GM18520 (cell line): ENCODE measurements around the gene HYDIN.

Source experiments
- ATAC-seq: cut with Tn5 transposase; IDR thresholded peaks from one replicate; pipeline ENCODE4 v1.9.1; 2021; ENCODE audit not compliant: unreplicated experiment

HYDIN gene

DNA sequence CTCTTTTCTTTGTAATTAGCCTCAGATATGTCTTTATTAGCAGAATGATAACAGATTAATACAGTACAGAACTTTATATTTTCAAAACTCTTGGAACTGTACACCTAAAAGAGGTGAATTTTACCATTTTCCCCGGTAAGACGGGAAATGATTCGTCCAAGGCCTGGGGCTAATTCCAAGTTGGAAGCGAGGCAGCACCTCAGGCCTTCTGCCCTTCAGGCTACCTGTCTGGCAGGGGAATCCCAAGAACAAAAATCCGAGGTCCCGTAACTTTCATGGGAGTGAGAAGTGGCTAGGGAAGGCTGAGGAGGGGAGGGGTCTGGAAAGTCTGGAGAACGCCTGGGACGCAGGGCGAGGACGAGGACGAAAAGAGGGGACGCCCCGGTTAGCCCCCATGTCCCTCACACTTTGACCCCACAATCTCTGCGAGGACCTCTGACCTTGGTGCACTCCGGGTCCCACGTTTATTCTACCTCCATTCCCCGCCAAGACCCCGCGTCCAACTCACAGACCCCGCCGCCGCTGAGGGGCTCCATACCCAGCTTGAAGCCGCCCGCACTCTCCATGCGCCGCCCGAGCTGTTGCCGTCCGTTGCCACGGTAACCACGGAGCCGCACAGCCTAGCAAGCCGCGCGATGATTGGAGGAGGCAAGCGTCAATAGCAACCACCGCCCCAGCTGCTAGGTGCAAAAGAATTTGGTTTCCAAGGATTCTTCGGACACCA is at the start of gene HYDIN:
Gene HYDIN, minus strand, starts transcription at position 601 of the 724 bp plus-strand sequence. CDS start 43,827 bp downstream, outside the sequence.
- no peak for ATAC-seq

DNA sequence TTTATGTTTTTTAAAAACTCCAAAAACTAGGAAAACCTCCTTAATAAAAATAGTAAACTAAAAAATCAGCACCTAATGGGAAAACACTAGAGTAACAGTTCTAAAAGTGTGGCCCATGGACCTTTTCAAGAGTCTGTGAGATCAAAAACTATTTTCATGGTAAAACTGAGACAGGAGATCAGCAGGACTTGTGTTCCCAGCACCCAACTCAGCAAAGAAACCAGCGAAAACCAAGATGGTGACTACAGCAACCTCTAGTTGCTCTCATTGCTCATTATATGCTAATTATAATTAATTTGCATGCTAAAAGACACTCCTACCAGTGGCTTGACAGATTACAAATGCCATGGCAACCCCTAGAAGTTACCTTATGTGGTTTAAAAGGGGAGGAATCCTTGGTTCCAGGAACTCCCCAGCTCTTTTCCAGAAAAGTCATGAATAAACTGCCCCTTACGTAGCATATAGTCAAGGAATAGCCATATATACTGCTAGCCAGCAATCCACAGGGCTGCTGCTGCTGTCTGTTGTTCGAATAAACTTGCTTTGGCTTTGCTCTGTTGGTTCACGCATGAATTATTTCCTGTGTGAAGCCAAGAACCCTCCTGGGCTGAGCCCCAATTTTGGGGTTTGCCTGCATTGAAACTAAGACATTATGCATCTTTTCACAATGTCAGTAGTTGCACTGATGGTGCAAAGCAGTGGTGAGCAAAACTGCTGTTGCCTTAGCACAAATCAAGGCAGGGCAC is 46.2 kb upstream of the HYDIN start:
- ATAC-seq = no peak

DNA sequence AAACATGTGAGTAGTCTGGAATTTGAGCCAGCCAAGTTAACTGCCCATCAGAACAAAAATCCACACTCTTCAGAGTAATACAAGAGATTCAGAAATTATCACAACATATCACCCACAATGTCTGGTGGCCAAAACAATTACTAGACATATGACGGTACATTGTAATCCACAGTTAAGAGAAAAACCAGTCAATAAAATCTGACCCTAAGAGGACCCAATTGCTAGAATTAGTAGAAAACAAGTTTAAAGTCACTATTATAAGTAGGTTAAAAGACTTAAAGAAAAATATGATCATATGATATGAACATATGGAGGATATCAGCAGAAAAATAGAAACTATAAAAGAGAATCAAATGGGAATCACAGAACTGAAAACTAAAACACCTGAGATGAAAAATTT is 42.9 kb upstream of the HYDIN start:
- ATAC-seq = no peak

DNA sequence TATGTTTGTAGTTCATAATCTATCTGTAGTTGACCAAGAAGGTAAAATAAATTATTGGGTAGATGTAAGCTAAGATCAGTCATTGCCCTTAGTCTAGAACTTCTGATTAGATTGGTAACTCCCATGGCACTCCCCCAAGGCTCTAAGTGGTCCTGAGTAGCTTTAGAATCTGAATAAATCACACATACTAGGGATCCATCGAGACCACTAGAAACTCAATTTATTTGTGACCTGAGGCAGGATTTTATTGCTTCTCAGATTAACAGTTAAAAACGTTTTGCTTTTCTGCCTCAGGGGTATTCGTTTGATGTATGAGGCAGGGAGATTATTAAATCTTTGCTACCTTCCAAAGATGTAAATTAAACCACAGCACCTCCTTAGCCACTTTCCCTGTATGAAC is 33.8 kb upstream of the HYDIN start:
- no peak for ATAC-seq

DNA sequence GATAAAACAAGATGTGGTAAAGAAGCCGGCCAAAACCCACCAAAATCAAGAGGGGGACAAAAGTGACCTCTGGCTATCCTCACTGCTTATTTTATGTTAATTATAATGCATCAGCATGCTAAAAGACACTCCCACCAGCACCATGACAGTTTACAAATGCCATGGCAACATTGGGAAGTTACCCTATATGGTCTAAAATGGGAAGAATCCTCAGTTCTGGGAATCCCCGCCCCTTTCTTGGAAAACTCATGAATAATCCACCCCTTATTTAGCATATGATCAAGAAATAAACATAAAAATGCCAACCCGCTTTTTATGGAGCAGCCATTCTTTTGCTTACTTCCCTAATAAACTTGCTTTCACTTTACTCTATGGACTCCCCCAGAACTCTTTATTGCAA is 33.1 kb upstream of the HYDIN start:
- no peak for ATAC-seq

DNA sequence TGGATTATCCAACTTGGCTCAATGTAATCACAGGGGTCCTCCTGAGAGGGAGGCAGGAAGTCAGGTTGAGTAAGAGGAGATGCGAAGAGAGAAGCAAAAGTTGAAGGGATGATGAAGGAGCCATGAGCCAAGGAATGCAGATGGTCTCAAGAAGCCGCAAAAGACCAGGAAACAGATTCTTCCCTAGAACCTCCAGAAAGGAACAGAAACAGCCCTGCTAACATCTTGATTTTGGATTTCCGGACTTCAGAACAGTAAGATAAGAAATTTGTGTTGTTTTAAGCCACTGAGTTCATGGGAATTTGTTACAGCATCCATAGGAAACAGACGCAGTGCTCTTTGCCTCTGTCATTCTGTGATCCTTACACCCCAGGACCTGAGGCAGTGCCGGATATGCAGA is 31.9 kb upstream of the HYDIN start:
- no peak for ATAC-seq

DNA sequence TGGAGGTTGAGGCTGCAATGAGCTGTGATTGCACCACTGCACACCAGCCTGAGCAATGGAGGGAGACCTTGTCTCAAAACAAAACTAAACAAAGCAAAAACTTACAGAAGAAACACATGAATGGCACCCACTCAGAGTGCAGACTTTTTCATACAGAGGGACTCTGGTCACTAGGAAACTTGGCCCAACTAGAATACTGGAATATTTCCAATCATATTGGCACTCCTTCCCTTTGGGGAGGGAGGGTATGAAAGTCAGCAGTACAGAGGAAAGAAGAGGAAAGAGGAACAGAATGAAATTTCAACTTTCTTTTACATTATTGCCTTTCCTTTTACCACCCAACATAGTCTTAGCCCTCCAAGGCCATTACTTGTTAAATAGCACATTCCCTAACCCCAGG is 30.5 kb upstream of the HYDIN start:
- ATAC-seq = no peak

DNA sequence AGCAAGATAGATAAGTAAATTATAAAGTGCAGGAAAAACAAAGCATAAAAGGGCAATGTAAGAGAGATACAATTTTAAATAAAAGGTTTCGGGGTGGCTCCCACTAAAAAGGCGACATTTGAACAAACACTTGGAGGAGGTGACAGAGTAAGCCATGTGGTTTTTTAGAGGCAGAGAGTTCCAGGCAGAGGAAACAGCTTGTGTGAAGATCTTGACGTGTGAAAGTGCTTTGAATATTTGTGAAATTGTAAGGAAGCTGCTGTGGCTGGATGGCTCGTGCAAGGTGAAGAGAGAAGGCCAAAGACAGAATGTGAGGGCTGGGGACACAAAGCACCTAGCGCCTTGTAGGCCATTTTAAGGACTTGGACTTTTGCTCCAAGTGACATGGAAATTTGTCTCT is 28.6 kb upstream of the HYDIN start:
- no peak for ATAC-seq

DNA sequence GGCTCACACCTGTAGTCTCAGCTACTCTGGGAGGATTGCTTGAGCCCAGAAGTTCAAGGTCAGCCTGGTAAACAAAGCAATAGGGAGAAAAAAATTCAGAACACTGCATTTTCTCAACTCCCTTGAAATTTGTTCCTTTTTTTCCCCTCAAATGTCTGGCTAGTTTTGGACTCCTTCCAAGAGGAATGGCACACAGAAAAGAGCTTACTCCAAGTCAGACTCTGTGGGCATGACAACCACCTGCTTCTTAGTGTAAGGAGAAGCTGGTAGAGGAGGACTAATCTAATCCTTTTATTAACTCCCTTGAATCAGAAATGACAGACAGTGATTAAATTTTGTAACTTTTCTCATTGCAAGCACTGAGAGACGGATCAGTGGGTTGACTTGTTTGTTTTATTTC is 27.9 kb upstream of the HYDIN start:
- ATAC-seq = no peak

DNA sequence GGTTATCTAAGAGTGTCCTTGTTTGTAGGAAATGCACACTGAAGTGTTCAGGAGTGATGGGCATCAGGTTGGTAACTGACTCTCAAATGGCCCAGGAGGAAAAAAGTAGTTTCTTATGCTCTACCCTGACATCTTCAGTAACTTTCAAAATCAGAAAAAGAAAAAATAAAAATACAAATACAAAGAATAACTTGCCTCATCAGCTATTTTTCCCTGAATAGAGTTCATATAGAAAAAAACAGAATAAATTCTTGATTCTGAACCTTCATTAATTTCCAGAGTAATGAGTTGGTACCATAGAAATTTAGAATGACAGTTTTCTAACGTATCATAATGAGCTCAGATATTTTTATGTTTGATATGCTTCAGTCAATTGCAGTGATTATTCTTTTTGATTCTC is 27.2 kb upstream of the HYDIN start:
- no peak for ATAC-seq

DNA sequence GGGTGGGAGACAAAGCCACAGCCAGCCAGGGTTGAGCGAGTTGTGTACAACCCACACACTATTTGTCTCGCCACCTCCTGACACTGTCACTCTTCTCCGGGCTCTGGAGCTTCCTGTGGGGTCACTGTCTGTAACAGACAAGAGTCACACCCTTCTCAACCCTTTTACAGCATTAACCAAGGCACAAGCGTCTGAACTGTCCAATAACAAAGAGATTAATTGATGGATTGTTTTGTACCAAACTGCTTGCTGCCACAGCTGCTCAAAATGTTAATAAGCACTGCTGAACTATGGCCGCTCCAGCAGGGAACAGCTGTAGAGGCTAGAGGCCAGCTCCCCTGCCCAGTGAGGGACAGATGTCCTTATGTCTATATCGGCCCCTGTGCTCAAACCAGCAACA is 25.2 kb upstream of the HYDIN start:
- no peak for ATAC-seq

DNA sequence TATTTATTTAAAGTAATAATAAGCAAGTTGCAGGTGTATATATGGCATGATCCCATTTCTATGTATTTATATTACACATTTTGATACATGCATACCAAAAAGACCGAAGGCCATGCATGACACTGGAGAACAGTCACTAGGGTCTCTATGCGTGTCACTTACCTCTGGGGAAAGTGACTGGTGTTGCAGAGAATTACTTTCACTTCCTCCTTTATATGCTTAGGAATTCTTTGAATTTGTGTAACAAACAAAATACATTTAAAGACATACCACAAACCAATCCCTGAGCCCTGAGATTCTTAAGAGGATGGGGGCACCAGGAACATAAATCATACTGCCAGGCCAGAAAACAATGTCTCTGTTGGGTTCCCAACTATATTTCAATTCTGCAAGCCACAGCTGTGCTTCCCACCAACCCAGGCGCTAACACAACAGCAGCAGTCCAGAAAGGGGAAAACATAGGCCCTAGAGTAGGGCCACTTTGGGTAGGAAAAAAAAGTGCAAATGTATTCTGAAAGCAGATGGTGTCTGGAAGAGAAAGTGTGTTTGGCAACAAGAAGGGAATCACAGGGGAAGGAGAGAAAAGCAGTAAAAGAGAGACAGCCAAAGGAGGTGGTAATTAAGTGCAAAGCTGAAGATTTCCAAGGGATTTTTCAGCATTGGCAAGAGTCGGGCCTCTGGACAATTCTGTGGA is 24.5 kb upstream of the HYDIN start:
- no peak for ATAC-seq

DNA sequence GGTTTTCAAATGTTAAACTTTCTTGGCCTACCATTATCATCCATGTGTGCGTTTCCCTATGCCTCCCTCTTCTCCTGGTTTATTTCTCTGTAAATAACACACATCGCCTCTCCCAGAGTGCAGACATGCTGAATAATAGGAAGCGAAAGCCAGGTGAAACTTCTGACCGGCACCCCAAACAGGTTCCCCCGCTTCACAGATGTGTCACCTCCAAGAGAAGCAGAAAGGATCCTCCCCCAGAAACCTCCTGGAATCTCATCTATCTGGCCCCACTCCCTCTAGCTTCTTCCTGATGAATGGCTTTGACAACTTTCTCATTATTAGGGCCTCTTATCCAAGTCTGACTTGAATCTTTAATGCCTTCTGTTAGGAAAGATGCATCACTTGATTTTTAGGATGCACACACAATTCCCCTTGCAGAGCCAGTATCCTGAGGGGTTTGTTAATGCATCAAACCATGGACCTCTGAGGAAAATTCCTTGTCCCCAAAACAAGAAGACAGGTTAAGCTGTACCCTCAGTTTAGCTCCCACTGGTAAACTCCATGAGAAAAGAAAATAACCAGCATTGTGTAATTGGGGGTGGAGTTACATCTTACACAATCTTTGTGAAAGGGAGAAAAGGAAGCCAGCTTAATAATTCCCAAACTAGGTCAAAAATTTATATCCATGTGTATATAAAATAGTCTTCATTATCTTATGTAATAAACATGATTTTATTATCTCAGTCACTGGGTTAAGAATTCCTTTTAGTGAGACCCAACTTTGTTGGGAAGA is 20.1 kb upstream of the HYDIN start:
- no peak for ATAC-seq

DNA sequence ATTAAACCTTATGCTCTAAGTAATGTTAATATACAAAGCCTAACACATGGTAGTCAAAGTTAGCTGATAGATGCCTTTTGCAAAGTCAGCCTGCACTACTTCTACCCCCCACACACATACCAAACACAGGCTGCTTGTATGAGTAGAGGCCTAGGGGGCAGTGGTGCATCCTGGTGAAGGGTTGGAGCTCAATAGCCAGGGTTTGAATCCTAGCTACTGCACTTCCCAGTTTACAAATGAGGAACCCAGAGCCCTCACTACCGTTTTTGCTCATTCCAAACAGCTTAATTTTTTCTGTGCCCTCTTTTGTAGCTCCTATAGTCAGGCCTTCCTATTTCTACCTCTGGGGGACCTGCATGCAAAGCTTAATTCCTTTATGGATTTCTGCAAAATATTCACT is 18.9 kb upstream of the HYDIN start:
- no peak for ATAC-seq

DNA sequence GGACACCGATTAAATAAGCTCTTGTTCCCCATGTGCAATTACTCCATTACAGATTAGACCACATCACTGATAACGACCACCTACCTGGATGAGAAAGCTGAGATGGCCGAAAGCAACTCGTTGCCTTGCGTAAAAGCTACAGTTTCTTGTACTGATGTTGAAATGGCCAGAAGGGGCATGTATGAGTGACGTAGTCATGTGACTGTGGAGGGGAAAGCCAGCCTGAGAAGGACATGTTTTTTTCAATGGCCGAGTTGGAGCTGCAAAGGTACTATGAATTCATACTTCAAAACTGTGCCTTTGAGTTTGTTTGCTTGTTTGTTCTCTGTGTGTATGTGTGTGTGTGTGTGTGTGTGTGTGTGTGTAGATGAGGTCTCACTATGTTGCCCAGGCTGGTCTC is 17.0 kb upstream of the HYDIN start:
- no peak for ATAC-seq

DNA sequence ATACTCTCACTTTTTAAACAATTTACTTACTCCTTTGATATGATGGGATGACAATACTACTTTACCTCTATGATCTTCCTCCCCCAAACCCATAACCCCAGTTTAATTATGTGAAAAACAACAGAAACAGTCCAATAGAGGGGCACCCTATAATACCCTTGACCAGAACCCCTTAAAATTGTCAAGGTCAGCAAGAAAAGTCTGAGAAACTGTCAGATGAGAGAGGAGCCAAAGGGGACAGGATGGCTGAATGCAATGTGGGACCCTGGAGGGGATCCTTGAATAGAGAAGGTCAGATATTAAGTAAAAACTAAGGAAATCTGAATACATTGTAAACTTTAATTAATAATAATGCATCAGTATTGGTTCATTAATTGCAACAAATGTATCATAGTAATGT is 15.8 kb upstream of the HYDIN start:
- ATAC-seq = no peak

DNA sequence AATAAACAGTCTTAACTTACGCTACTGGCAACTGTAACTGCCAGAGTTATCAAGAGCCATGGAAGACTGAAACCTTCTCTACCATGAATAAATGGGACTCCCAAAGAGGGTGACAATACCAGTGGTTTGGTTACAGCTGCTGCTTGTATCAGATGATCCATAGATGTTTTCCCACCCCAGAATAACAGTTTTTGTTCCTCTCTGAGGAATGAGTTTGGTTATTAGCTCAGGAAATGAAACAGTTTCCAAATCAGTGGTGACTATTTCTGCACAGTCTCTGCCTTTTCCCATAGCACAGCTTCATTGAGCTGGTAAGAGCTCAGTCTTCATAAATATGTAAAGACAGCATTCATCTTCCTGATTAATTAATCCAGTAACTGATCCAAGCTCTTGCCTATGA is 14.0 kb upstream of the HYDIN start:
- no peak for ATAC-seq

DNA sequence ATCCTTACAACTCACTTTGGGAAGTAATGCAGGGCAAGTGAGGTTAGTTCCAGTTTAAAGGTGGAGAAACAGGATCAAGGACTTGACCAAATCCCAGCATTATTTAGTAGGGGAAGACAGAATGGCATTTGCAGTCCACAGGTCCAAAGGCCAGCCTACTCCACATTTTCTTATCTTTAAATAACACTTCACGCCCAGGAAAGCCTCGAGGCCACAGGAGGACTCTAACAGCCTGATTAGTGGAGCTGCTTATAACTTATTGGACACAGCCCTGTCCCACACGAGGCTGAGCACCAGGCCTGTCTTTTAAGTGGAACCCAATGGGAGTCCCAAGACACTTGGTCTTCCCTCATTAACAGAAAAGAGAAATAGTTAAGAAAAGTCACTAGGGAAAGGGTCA is 12.1 kb upstream of the HYDIN start:
- ATAC-seq = no peak

DNA sequence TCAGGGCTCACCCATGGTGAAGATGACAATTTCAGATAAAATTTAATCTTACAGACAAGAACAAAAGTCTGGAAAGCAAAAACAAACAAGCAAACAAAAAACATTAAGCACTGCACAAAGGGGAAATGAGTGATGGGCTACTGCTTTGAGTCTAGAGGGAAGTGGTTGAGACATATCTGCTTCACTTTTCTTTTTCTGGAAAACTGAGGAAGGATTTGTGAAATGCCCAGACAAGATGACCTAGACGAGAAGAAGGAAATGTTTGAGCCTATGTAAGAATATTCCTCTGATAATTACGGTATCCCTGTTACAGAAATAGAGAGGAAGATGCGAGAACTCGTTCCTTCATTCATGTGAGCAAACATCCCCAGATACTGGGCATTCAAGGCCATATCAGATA is 11.5 kb upstream of the HYDIN start:
- ATAC-seq = no peak

DNA sequence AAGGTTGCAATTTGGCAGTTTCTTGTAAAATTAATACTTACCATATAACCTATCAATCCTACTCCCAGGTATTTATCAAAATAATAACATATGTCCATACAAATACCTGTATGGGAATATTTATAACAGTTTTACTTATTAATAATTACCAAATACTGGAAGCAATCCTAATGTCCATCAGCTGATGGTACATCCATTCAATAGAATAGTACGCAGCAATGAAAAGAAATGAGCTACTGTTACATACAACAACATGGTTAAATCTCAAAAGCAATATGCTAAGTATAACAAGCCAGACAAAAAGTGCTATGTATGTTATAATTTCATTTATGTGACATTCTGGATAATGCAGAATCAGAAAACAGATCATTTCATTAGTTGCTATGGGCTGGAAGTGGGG is 1.2 kb downstream of the HYDIN start:
- ATAC-seq = no peak
